ENCODE measurements around the gene UCN2. TPM values are rescaled to one million over a fixed set of nuclear protein-coding genes. Genes with fewer than 3 reads are reported as not detected.

Gene UCN2
- polyA plus RNA-seq, 2 of the 4 experiments (the other 2 are of a cell fraction), result 4.0 to 15.9 TPM

DNA sequence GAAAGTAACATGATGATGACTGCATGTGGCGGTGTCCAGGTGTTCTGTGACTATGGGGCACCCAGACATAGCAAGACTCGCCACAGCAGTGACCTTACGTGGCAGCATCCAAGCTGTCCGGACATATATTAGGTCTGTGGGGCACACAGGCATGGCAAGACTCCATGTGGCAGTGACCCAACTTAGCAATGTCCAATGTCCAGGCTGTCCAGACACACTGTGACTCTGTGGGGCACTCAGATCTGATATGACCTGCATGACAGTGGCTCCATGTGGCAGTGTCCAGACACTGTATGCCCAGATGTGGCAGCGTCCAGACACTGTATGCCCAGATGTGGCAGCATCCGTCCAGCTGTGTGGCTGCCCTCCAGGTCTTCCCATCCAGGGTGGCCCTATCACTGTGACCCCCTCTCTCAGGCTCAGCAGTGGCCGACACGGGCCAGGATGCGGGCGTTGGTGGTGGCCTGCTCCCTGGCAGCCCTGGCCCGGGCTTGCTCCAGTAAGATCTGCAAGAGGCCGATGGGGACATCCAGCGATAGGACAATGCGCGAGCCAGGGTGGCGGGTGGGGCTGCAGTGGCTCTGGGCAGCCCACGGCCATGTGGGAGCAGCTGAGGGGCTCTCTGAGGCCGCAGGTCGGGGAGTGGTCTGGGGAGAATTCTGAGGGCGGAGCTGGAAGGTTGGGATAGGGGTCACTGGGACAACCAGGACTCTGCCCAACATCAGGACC lies 1.1 kb downstream of the UCN2 start:
- ATAC-seq, result no peak
- no peak overlapping the region for H3K4me2 ChIP-seq
- 92% methylated on average over 20 of the region's 20 CpGs for WGBS (ENCODE audit: missing lambda C conversion rate)

DNA sequence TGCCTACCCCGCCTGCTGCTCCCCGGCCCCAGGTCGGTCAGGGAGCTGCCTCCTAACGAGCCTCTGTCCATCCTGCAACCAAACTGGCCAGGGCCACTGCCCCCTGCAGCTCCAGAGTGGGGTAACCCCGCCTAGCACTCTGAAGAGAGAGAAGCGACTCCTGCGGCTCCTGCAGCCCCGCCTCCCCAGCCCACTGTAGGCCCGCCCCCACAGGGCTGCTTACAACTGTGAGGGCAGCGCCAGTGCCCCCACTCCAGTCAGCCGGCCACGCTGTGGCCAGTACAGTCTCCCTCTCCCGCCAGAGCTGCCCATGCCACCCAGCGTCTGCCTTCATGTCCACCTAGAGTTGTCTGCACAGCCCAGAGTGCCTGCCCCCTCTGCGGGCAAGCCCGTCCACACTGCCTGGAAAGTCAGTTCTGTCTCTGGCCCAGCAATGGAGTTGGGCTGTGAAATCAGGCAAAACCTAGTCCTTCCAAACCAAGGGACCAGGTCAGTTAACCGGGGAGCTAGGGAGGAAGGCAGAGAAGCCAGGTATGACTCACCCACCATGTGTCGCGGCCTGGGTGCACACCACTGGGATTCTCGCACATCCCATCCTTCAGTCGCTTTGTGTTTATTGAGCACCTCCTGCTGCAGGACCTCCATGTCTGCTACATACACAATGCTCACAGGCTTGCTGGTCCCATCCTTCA lies 2.4 kb downstream of the UCN2 start:
- H3K9me3 ChIP-seq, result no peaks in the 10 kb centered on the region
- ATAC-seq, result 0 out of 6 replicates have a peak, but pooled peaks of 1 of the 2 experiments have one; percentile 1
- 0 out of 3 replicates have a peak overlapping the region, but pooled peaks have one; percentile 14 for H3K4me2 ChIP-seq
- CTCF ChIA-PET, result interaction anchor here (1.4 kb wide), 1 partner anchor 9 kb away, joined by 3 read pairs; no protein-coding TSS in a partner anchor
- 59% methylated on average over 6 of the region's 21 CpGs for WGBS (ENCODE audit: missing lambda C conversion rate)
- H3K4me1 ChIP-seq, result peaks cover 85% of the 10 kb centered on the region
- TF ChIP-seq, protein P1, sequence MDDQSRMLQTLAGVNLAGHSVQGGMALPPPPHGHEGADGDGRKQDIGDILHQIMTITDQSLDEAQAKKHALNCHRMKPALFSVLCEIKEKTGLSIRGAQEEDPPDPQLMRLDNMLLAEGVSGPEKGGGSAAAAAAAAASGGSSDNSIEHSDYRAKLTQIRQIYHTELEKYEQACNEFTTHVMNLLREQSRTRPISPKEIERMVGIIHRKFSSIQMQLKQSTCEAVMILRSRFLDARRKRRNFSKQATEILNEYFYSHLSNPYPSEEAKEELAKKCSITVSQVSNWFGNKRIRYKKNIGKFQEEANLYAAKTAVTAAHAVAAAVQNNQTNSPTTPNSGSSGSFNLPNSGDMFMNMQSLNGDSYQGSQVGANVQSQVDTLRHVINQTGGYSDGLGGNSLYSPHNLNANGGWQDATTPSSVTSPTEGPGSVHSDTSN (IDR thresholded peaks at IDR 0.05), result 0 out of 2 replicates have a peak, but pooled peaks have one; percentile 10
- TF ChIP-seq JUN (IDR thresholded peaks at IDR 0.05), result 0 out of 5 replicates have a peak, but pooled peaks of 1 of the 2 experiments have one; percentile 23
- no peak for TF ChIP-seq MAZ (IDR thresholded peaks at IDR 0.05; ENCODE audit: borderline replicate concordance, low read depth, low read length)
- TF ChIP-seq FOSL2 (IDR thresholded peaks at IDR 0.05), result no peak
- TF ChIP-seq FOSL2 (CRISPR knock-in tag; IDR thresholded peaks at IDR 0.05), result peak; percentile 59
- TF ChIP-seq POLR2AphosphoS2 (conservative IDR thresholded peaks at IDR 0.05; ENCODE audit: low read length), result peak; percentile 80
- H3K27ac ChIP-seq, result peak overlapping the region in 1 of 2 experiments; percentile 47; a peak in 2 of 6 replicates
- FAIRE-seq, result no peak
- no peak for DNase-seq (ENCODE audit: low read depth in 1 of 2, low spot score in 1 of 2)
- no peak overlapping the region for H3K4me3 ChIP-seq
- POLR2A ChIA-PET, result no interaction called here

More for the DNA sequence above, 1.1 kb downstream of the UCN2 start:
- FAIRE-seq, result no peak
- POLR2A ChIA-PET, result no interaction called here
- no peak for TF ChIP-seq ZC3H11A (IDR thresholded peaks at IDR 0.05)
- no peak for TF ChIP-seq KDM1A (IDR thresholded peaks at IDR 0.05; ENCODE audit: low read depth)
- TF ChIP-seq FOXS1 (CRISPR knock-in tag; IDR thresholded peaks at IDR 0.05), result no peak
- no peak for TF ChIP-seq NFE2L2 (conservative IDR thresholded peaks at IDR 0.05; ENCODE audit: low read length)
- no peak for TF ChIP-seq PHF8 (IDR thresholded peaks at IDR 0.05; ENCODE audit: borderline replicate concordance, low read depth)
- no peak for TF ChIP-seq CBX8 (IDR thresholded peaks at IDR 0.05)
- TF ChIP-seq, protein P2, sequence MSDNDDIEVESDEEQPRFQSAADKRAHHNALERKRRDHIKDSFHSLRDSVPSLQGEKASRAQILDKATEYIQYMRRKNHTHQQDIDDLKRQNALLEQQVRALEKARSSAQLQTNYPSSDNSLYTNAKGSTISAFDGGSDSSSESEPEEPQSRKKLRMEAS (IDR thresholded peaks at IDR 0.05), result no peak
- TF ChIP-seq SMC3 (IDR thresholded peaks at IDR 0.05), result no peak
- no peak for TF ChIP-seq TP53 (CRISPR knock-in tag; IDR thresholded peaks at IDR 0.05)
- TF ChIP-seq ESRRA (IDR thresholded peaks at IDR 0.05; ENCODE audit: borderline replicate concordance, low read length), result no peak
- no peak for TF ChIP-seq NR3C1 (IDR thresholded peaks at IDR 0.05)
- TF ChIP-seq CBX2 (IDR thresholded peaks at IDR 0.05; ENCODE audit: borderline replicate concordance, low read depth), result no peak
- no peak for TF ChIP-seq HDAC2 (IDR thresholded peaks at IDR 0.05)
- TF ChIP-seq ZFP36 (IDR thresholded peaks at IDR 0.05; ENCODE audit: borderline replicate concordance, partially characterized antibody), result no peak
- TF ChIP-seq, protein P3, sequence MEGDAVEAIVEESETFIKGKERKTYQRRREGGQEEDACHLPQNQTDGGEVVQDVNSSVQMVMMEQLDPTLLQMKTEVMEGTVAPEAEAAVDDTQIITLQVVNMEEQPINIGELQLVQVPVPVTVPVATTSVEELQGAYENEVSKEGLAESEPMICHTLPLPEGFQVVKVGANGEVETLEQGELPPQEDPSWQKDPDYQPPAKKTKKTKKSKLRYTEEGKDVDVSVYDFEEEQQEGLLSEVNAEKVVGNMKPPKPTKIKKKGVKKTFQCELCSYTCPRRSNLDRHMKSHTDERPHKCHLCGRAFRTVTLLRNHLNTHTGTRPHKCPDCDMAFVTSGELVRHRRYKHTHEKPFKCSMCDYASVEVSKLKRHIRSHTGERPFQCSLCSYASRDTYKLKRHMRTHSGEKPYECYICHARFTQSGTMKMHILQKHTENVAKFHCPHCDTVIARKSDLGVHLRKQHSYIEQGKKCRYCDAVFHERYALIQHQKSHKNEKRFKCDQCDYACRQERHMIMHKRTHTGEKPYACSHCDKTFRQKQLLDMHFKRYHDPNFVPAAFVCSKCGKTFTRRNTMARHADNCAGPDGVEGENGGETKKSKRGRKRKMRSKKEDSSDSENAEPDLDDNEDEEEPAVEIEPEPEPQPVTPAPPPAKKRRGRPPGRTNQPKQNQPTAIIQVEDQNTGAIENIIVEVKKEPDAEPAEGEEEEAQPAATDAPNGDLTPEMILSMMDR (IDR thresholded peaks at IDR 0.05), result no peak
- no peak for TF ChIP-seq GATA3 (IDR thresholded peaks at IDR 0.05; ENCODE audit: borderline replicate concordance)
- TF ChIP-seq, protein P4, sequence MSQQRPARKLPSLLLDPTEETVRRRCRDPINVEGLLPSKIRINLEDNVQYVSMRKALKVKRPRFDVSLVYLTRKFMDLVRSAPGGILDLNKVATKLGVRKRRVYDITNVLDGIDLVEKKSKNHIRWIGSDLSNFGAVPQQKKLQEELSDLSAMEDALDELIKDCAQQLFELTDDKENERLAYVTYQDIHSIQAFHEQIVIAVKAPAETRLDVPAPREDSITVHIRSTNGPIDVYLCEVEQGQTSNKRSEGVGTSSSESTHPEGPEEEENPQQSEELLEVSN (IDR thresholded peaks at IDR 0.05; ENCODE audit: borderline replicate concordance, low read depth), result no peak
- no peak for TF ChIP-seq NPAS2 (CRISPR knock-in tag; IDR thresholded peaks at IDR 0.05; ENCODE audit: borderline replicate concordance)
- Histone ChIP-seq H3K4me3 (no peak overlapping the region), H3K4me1 (peaks cover 94% of the 10 kb centered on the region), H3K9me3 (no peaks in the 10 kb centered on the region), H3K27ac (peak overlapping the region in 1 of 2 experiments; percentile 89; a peak in 3 of 6 replicates)
- no peak for DNase-seq (ENCODE audit: low read depth in 1 of 2, low spot score in 1 of 2)
- CTCF ChIA-PET, result interaction anchor here (1.3 to 1.5 kb wide), 4 partner anchors 11 to 93 kb away, joined by 3 to 7 read pairs (median 4); partner anchors contain the start of gene SLC26A6

Data from A549 (cell line).